HG03521 (cell line): ENCODE measurements around the gene PERM1.
"Not testable (repeated sequence)": the region's sequence is repeated elsewhere in the genome, so short reads cannot be mapped to it uniquely, and the experiment has no call there.

Experiments
- ATAC-seq: cut with Tn5 transposase; IDR thresholded peaks from one replicate; pipeline ENCODE4 v1.9.1; 2021; ENCODE audit warnings: mild to moderate bottlenecking, moderate library complexity; ENCODE audit not compliant: unreplicated experiment

The PERM1 gene

DNA sequence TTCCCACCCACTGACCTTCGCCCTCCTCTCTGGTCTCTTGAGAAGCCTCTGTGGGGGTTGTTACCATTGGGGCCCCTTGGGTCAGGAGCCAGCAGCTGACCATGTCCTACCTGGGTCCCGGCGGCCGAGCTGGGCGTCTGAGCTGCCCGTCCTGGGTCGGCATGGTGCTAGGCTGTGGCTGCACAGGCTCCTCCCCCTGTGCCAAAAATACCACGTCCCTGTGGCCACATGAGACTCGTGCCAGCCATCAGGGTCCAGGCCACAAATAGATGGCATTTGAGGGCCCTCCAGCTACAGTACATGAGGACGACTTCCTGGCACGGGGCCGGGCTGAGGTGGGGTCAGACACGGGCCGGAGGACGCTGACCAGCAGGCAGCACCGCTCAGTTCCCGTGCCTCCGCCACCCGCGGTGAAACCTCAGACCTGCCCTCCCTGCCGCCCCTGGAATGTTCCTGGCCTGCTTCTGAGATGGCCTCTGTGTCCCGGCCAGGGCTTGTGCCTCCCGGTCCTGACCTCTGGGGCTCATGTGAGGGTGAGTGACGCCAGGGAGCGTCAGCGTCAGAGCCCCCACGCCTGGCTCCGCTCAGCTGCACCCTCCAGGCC, at the start of gene PERM1:
Gene PERM1, minus strand, starts transcription at position 139 of the 604 bp plus-strand sequence. CDS start 1,064 bp downstream, outside the sequence.
- no peak for ATAC-seq

- not testable (repeated sequence) for ATAC-seq
Measured at GRCh38 chr1:1030867-1031658, 49.2 kb upstream of the PERM1 start.

GRCh38 chr1:1027791-1028190, 45.9 kb upstream of the PERM1 start:
- ATAC-seq: no peak

GRCh38 chr1:1026599-1027413, 44.9 kb upstream of the PERM1 start:
- no peak for ATAC-seq

DNA sequence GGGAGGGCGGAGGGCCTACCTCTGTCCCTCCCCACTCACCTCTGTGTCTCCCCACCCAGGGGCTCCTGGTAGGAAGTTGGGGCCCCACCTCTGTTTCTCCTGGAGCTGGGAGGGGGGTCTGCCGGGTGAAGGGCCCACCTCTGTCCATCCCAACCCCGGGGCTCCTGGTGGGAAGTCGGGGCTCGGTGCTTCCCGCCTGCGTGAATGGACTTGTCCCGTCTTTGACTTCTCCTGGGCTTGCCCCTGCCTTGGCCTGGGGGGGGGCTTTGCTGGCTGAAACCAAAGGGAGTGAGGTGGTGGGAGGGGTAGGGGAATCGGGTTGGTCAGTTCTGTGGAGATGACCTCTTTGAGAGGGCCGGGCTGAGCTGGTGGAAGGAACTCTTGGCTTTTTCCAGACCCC, 43.8 kb upstream of the PERM1 start:
- ATAC-seq: no peak

DNA sequence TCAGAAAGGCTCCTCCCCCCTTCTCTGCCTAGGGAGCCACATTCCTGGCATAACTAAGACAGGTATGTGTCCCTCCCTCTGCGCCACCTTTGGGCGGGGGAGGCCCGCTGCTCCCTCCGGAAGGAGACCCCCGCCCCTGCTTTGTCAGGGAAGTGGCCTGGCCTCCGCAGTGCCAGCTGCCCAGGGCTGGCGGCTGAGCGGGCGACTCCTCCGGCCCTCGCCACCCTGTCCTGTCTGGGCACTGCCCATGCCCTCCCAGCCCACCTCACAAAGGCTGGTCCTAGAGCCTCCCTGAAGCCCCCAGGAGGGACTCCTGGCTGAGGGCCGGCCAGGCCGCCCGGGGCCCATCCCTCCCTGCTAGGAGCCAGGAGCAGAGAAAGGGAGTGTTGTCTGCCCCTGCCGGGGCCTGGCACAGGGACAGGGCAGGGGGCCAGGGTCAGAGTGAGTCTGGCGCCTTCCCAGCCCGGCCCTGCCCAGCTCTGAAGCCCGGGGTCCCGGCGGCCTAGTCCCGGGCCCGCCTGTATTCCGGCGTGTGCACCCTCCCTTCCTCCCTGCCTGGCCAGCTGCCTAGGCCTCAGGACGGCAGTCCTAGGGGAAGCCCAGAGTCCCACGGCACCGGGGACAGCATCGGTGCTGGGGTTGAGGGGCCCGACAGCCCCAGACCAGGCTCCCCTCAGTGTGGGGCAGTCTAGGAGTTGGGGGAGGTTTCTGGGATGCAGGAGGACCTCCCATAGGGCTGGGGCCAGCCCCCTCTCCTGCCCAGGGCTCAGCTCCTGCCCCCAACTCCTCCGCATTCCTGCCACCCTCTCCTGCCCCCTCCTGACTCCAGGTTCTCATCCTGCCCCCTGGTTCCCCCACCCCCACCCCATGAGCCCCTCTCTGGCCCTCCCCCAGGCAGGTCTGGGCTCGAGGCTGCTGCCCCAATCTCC, 43.1 kb upstream of the PERM1 start:
- ATAC-seq: no peak

GRCh38 chr1:1024149-1024770, 42.4 kb upstream of the PERM1 start:
- ATAC-seq: no peak

DNA sequence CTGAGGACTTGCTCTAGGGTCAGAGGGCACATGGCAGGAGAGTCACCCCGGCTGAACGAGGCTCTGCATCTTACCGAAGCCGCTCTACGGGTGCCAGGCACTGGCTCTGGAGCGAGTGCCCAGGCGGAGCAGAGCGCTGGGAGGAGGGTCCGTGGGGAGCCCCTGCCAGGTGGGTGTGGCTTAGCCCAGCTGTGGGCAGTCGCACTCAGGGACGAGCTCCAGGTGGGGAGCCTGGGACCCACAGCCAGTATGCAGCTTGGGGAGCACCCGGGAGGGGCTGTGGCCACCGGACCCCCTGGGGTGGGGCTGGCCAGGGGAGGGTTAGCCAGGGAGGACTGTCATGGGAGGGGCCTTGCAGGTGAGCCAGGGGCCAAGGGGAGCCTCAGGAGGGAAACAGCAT, 41.8 kb upstream of the PERM1 start:
- ATAC-seq: no peak

DNA sequence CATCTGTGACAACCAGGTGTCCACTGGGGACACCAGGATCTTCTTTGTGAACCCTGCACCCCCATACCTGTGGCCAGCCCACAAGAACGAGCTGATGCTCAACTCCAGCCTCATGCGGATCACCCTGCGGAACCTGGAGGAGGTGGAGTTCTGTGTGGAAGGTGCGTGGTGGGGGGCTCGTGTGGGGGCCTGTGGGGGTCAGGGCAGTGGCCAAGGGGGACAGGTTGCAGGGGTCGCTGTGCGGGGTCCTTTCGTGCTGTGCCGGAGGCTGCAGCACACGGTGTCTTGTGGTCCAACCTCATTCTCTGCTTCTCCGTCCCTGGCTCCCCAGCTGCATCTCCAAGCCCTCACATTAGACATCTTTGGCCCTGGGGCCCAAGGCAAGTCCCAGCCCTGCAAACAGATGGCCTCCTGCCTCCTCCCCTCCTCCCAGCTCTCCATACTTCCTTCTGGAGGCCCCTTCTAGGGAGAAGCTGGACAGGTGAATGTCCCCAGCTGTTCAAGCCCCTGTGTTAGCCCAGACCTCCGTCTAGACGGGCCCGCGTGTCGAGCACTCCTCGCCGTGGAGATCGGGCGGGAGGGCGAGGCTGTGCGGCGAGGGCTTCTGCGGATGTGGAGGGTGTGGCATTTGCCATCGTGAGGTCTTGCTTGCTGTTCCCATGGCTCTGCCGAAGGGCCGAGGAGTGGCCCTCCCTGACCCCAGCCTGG, 40.6 kb upstream of the PERM1 start:
- ATAC-seq: no peak

DNA sequence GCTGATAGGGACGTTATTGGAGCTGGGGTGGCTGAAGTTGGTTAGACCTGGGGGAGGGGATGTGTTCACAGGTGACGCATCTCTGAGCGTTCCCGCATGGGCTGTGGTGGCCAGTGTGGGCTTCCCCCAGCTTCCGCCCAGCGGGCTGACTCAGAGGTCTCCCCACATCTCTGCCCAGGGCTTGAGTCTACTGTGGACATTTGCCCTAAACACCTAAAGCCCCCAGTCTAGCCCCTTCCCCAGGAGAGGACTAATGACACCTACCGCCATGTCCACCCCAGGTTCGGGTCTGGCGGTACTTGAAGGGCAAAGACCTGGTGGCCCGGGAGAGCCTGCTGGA, 40.0 kb upstream of the PERM1 start:
- no peak for ATAC-seq

DNA sequence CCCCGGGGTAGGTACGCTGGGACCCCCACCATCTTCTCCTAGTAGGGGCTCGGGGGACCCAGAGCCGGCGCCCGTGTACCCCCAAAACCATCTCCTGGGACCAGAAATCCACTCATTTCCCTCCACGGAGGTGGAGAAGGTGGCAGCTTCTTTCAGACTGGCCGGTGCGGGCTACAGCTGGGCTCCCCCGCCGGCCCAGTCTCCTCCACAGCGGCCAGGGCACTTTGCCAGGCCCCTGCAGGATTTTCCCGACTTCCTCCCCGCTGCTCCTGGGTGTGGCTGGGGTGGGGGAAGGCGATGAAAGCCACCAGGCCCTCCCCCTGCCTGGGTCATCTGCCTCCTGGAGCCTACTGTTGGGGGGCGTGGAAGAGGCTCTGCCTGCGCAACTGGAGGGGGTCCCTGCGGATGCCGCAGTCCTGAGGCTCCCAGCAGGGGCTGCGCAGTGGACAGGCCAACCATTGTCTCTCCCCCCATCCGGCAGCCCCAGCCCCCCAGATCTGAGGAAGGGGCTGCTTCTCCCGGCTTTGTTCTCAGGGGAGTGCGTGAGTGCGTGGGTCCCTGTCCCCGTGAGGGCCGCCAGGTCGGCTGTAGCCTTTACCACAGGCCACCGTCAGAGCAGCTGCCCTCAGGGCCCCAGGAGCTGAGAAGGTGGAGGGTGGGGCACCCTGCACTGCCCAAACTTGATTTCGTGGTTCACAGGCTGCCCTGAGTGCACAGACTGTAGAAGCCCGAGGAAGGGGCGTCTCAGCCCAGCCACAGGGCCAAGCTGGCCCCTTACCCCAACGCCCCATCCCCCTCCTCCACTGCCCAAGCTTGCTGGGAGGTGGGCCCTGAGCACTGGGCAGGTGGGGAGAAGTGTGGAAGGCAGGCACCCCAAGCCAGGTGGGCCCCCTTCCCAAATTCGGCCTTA, 39.4 kb upstream of the PERM1 start:
- ATAC-seq: no peak

DNA sequence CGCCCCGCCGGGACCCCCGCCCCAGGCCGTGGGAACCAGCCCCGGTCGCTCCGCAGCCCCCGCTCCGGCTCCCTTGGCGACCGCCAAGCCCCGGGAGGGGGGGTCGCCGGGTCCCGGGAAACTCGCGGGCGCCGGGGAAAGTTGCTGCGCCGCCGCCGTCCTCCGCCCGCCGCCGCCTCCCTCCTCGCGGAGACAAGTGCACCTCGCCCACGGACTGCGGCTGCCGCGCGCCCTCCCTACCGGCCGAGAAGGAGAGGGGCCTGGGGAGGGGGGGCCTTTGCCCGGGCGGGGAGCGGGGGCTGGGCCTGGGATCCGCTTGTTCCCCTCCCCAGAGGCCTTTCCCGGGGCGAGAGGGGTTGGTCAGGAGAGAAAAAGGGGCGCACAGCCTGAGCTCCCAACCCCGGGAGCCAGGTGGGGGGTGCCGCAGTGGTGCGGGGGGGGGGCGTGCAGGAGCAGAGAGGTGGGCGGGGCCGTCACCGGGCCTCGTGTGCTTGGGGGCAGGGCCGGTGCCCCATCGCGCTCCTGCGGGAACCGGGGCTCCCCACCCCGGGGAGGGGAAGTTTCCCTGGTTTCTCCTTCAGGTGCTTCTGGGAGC, 38.6 kb upstream of the PERM1 start:
- ATAC-seq: peak; percentile 8

- ATAC-seq: peak; percentile 19
Measured at GRCh38 chr1:1020000-1020404, 38.1 kb upstream of the PERM1 start, which contains the start of gene AGRN. AGRN (plus strand) TSS chr1:1020120; CDS start chr1:1020173, 53 bp downstream.

DNA sequence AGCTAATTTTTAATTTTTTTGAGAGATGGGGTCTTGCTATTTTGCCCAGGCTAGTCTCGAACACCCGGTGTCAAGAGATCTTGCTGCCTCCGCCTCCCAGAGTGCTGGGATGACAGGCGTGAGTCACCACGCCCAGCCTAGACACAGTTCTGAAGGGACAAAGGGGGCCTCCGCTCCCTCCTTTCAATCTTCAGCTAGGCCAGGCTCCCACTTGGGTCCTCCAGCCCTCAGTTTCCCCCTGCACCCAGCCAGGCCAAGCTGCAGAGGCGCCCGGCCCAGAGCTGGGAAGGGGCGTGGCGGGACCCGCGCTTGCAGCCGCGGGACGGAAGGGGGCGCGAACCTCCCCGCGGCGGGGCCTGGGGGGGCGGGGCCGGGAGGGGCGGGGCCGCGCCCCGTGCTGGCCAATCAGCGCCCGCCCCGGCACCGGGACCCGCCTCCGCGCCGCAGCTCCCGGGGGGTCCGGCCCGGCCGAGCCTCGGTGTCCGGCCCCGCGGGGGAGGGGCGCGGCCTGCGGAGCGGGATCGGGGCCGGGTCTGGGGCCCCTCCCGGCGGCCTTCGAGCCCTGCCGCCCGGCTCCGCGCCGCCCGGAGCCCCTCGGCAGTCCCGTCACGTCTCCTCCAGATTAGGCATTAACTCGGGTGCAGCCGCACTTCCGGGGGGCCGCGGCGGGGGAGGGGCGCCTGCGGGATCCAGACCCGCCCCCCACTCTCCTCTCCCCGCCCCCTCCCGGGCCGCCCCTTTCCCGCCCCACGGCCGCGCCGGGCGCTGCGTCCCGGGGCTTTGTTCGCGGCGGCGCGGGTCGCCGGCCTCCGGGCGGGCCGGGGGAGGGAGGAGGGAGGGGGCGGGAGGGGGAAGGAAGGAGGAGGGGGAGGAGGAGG, 37.5 kb upstream of the PERM1 start:
- peak; percentile 76 for ATAC-seq

DNA sequence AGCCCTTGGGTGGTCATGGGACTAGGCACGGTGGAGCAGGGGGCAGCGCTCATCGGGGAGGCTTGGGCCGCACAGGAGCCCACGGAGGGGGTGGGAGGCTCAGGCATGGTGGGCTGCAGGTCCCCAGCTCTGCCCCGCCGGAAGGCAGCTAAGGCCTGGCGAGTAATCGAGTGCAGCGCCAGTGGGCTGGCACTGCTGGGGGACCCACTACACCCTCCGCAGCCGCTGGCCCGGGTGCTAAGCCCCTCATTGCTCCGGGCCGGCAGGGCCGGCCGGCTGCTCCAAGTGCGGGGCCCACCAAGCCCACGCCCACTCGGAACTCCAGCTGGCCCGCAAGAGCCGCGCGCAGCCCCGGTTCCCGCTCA, 36.4 kb upstream of the PERM1 start:
- ATAC-seq: not testable (repeated sequence)

- not testable (repeated sequence) for ATAC-seq
Measured at GRCh38 chr1:1017397-1018320, 35.8 kb upstream of the PERM1 start.
